GM19452 (cell line): Measurements from ENCODE around the gene DNAJC9.

Experiments used
- ATAC-seq: cut with Tn5 transposase; IDR thresholded peaks from one replicate; pipeline ENCODE4 v1.9.1; 2021; ENCODE audit not compliant: unreplicated experiment

Gene DNAJC9

GRCh38 chr10:73239908-73240307 is 7.1 kb downstream of the DNAJC9 start:
- no peak for ATAC-seq

DNA sequence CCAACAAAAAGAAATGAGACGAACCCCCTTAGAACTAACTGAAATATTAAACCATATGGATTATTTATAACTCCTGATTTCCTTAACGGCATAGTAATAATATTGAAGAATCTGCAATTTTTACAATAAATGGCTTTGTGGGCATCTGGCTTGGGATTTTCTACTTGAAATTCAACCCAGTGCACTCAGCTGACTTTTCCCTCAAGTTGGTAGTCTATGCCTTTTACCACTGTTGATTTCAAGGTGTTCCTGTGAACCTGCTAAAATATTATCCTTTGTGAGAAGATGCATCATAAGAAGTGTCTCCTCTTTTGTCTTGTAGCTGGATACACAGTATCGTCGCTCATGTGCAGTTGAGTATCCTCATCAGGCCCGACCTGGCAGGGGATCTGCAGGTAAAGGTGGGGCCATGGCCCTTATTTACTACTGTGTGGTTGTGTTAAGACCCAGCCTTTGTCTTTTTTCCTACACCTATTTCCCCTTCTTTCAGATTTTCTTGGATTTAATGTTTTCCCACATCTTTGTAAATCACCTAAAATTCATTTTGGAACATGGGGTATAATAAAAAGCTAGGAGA is 8.0 kb downstream of the DNAJC9 start:
- ATAC-seq = no peak

GRCh38 chr10:73234695-73235094 is 12.4 kb downstream of the DNAJC9 start:
- ATAC-seq = no peak

GRCh38 chr10:73233883-73234282 is 13.2 kb downstream of the DNAJC9 start:
- ATAC-seq = no peak

- no peak for ATAC-seq
These were observed 14.2 kb downstream of the DNAJC9 start for GRCh38 chr10:73232887-73233286.

GRCh38 chr10:73229567-73229966 is 17.5 kb downstream of the DNAJC9 start:
- ATAC-seq = no peak

- no peak for ATAC-seq
These were observed 18.8 kb downstream of the DNAJC9 start for GRCh38 chr10:73228247-73228646.

DNA sequence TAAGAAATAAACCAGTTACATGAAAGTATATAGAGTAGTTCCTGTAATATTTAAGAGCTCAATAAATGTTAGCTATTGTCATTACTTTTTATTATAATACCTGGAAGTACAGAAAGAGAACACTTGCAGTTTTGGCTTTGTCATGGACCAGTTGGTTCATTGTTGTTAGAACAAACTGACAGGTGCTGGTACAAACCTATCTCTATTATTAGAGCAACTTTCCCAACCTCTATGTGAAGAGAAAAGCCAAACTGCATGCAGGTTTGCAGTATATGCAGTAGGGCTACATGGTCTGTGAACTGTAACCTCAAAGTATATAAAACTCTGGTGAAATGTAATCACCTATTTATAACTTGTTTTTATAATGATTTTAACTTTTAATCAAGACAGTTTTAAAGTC is 20.4 kb downstream of the DNAJC9 start:
- ATAC-seq = no peak

DNA sequence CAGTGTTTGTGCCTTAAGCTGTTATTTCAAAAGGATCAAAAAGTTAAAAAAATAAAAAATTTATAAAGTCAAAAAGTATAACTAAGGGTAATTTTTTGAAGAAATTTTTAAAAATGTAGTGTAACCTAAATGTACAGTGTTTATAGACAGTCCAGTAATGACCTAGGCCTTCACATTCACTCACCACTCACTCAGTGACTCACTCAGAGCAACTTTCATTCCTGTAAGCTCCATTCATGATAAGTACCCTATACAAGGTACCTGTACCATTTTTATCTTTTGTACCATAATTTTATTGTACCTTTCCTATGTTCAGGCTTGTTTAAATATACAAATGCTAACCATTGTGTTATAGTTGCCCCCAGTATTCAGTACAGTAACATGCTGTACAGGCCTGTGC is 21.5 kb downstream of the DNAJC9 start:
- ATAC-seq = no peak

DNA sequence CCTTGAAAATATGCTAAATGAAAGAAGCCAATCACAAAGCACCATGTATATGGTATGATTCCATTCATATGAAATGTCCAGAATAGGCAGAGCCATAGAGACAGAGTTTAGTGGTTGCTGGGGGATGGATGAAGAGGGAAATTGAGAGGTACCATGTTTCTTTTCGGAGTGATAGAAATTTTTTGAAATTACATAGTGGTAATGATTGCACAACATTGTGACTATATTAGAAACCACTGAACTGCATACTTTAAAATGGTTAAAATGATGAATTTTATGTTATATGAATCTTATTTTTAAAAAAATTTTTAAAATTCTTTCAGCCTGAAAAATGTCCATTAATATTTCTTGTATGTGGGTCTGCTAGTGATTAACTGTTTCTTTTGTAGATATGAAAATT is 26.1 kb downstream of the DNAJC9 start:
- no peak for ATAC-seq

DNA sequence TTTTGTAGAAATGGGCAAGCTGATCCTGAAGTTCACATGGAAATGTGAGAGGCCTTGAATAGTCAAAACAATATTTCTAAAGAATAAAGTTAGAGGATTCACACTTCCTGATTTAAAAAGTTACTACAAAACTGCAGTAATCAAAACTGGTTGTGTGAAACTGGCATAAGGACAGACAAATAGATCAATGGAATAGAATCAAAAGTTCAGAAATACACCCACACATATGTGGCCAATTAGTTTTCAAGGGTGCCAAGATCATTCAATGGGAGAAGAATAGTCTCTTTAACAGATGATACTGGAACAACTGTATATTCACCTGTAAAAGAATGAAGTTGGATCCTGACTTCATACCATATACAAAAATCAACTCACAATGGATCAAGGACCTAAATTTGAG is 27.7 kb downstream of the DNAJC9 start:
- ATAC-seq = no peak

DNA sequence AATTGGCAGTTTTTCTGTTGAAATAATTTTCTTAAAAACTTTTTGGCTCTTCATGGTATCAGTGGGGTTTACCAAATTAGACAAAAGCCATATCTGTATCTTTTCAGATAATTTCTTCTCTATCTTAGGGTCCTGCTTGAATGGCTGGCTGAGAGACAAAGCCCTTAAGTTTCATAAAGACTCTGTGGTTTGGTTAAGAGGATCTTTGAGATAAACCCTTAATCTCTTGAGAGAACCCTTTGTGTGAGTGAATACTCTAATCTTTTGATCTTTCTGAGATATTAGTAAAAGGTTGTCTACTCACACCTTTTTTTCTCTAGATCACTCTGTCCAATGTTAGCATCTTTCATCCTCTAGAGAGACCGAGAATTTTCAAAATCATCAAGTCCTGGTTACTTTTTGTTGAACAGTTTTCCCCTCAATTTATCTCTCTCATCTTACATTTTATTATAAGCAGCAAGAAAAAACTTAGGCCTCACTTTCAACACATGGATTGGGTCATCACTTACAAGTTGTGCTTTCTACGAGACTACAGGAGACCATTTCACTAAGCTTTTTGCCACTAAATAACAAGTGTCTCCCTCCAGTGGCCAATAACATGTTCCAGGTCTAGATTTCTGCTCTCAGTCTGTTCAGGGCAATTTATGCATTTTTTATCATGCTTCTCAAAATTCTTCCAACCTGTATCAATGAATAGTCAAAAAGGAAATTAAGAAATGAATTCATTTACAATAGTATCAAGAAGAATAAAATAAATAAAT is 28.4 kb downstream of the DNAJC9 start:
- no peak for ATAC-seq

- ATAC-seq = no peak
These were observed 29.4 kb downstream of the DNAJC9 start for GRCh38 chr10:73217628-73218027.

DNA sequence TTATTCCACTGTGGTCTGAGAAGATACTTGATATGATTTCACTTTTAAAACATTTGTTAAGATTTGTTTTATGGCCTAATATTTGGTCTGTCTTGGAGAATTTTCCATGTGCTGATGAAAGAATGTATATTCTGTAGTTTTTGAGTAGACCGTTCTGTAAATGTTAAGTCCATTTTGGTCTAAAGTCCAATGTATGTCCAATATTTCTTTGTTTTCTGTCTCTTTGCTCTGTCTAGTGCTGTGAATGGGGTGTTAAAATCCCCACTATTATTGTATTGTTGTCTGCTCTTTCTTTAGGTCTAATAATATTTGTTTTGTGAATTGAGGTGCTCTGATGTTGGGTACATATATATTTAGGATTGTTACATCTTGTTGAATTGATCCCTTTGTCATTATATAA is 31.3 kb downstream of the DNAJC9 start:
- no peak for ATAC-seq

GRCh38 chr10:73211106-73211811 is 35.8 kb downstream of the DNAJC9 start:
- ATAC-seq = no peak

DNA sequence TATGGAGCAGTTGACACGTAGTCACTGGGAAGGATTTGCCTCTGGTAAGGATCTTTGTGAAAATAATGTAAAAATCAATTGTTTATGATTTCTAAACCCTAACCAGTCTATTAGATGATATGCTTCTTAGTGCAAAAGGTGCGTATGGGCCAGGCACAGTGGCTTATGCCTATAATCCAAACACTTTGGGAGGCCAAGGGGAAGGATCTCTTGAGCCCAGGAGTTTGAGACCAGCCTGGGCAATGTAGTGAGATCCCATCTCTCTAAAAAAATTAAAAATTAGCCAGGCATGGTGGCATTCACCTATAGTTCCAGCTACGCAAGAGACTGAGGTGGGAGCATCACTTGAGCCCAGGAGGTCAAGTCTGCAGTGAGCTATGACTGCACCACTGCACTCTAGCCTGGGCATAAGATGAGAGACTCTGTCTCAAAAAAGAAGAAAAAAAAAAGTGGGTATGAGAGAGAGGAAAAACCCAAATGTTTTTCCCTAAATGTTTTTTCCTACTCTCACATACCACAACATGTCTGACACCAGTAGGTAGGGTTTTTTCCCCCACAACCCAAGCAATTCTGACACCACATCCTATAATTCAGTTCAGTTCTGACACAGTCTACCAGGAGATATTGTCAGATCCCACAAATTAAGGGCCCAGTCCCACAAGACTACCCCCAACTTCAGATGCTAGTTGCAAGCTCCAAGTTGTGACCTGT is 36.5 kb downstream of the DNAJC9 start:
- ATAC-seq = no peak

GRCh38 chr10:73209705-73210104 is 37.4 kb downstream of the DNAJC9 start:
- no peak for ATAC-seq

GRCh38 chr10:73207883-73208282 is 39.2 kb downstream of the DNAJC9 start:
- no peak for ATAC-seq

DNA sequence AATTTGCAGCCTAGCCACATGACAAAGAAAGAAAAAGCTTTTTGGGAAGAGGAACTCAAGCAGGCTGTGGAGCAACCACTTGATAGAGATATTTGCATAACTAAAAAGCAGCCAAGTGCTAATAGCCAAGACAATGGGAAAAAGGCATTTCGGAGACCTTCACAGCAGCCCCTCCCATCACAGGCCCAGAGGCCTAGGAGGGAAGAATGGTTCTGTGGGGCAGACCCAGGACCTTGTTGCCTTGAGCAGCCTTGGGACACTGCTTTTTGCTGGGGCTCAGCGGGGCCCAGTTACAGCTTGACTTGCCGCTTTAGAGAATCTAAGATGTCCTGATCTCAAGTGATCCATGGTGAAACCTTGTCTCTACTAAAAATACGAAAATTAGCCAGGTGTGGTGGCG is 40.7 kb downstream of the DNAJC9 start:
- ATAC-seq = no peak

GRCh38 chr10:73205890-73206289 is 41.2 kb downstream of the DNAJC9 start:
- ATAC-seq = no peak

- ATAC-seq = no peak
These were observed 42.0 kb downstream of the DNAJC9 start for GRCh38 chr10:73205081-73205480.
